BE2C (cell line): ENCODE measurements around the gene IER5.
"Not testable (repeated sequence)": the region's sequence is repeated elsewhere in the genome, so short reads cannot be mapped to it uniquely, and the experiment has no call there.

Source experiments
- DNase-seq: peaks from one replicate; pipeline ENCODE4 v3.0.0-alpha.2; 2020
- H3K27me3 ChIP-seq: fragments of 250-450 bp; sonication (Bioruptor Pico); 2 replicates; pipeline ENCODE4 v1.5.1; 2020; ENCODE audit warnings: mild to moderate bottlenecking
- H3K36me3 ChIP-seq: fragments of 250-450 bp; sonication (Bioruptor Pico); 2 replicates; pipeline ENCODE4 v1.5.1; 2020; ENCODE audit warnings: mild to moderate bottlenecking
- H3K4me1 ChIP-seq: fragments of 250-450 bp; sonication (Bioruptor Pico); 2 replicates; pipeline ENCODE4 v1.5.1; 2020
- H3K4me3 ChIP-seq: 2 replicates; pipeline ENCODE4 v1.5.1; 2011; ENCODE audit warnings: low read depth, low read length
- H3K9me3 ChIP-seq: fragments of 250-450 bp; sonication (Bioruptor Pico); 2 replicates; pipeline ENCODE4 v1.5.1; 2020
- CTCF ChIP-seq: IDR thresholded peaks from 2 replicates; pipeline ENCODE4 v1.5.1; 2012; ENCODE audit warnings: mild to moderate bottlenecking, low read depth, low read length

Gene IER5

GRCh38 chr1:181050922-181051321 is 37.6 kb upstream of the IER5 start:
- no peaks in the 10 kb centered on the region for H3K9me3 ChIP-seq
- TF ChIP-seq CTCF, result no peak
- DNase-seq, result no peak
- no peaks in the 10 kb centered on the region for H3K27me3 ChIP-seq
- no peaks in the 10 kb centered on the region for H3K4me1 ChIP-seq
- no peak overlapping the region for H3K4me3 ChIP-seq
- no peaks in the 10 kb centered on the region for H3K36me3 ChIP-seq

GRCh38 chr1:181056560-181056959 is 31.9 kb upstream of the IER5 start:
- no peak for DNase-seq
- Histone ChIP-seq H3K36me3 (no peaks in the 10 kb centered on the region), H3K27me3 (no peaks in the 10 kb centered on the region), H3K4me1 (no peaks in the 10 kb centered on the region), H3K4me3 (no peak overlapping the region), H3K9me3 (no peaks in the 10 kb centered on the region)
- no peak for TF ChIP-seq CTCF

- no peak overlapping the region for H3K4me3 ChIP-seq
- TF ChIP-seq CTCF, result no peak
- H3K9me3 ChIP-seq, result no peaks in the 10 kb centered on the region
- H3K36me3 ChIP-seq, result no peaks in the 10 kb centered on the region
- no peaks in the 10 kb centered on the region for H3K27me3 ChIP-seq
- no peaks in the 10 kb centered on the region for H3K4me1 ChIP-seq
- no peak for DNase-seq
Measured at GRCh38 chr1:181057079-181057478, 31.4 kb upstream of the IER5 start.

DNA sequence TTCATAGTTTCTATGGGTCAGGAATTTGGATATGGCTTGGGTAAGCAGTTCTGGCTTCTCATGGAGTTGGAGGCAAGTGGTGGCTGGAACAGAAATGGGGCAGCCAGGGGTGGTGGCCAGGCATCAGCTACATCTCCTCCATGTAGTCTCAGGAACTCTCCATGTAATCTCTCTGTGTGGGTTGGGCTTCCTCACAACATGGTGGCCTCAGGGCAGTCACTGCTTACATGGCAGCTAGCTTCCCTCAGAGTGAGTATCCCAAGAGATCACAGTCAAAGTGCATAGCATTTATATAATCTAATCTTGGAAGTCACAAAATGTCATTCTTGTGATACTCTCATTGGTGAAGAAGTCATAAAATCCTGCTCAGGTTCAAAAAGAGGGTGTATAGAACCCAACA is 29.1 kb upstream of the IER5 start:
- no peaks in the 10 kb centered on the region; the same call in 1 of the 2 replicates for H3K4me1 ChIP-seq
- no peak for TF ChIP-seq CTCF

DNA sequence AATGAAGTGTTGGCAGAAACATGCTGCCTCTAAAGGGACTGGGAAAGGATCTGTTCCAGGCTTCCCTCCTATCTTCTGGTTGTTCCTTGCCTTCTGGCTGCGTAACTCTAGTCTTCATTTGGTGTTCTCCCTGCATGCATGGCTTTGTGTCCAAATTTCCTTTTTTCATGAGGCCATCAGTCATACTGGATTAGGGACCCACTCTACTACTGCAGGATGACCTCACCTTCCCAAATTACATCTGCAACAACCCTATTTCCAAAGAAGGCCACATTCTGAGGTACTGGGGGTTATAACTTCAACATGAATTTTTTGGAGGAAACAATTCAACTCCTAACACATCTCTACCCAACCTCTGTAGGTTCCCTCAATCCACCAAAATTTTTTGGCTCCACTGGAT is 28.4 kb upstream of the IER5 start:
- no peaks in the 10 kb centered on the region for H3K9me3 ChIP-seq
- no peak for DNase-seq
- no peak overlapping the region for H3K4me3 ChIP-seq
- no peaks in the 10 kb centered on the region for H3K27me3 ChIP-seq
- no peak for TF ChIP-seq CTCF
- no peaks in the 10 kb centered on the region; the same call in 1 of the 2 replicates for H3K4me1 ChIP-seq
- no peaks in the 10 kb centered on the region for H3K36me3 ChIP-seq

More for the DNA sequence above, 29.1 kb upstream of the IER5 start:
- no peak for DNase-seq
- Histone ChIP-seq H3K36me3 (no peaks in the 10 kb centered on the region), H3K4me3 (no peak overlapping the region), H3K27me3 (no peaks in the 10 kb centered on the region), H3K9me3 (no peaks in the 10 kb centered on the region)

DNA sequence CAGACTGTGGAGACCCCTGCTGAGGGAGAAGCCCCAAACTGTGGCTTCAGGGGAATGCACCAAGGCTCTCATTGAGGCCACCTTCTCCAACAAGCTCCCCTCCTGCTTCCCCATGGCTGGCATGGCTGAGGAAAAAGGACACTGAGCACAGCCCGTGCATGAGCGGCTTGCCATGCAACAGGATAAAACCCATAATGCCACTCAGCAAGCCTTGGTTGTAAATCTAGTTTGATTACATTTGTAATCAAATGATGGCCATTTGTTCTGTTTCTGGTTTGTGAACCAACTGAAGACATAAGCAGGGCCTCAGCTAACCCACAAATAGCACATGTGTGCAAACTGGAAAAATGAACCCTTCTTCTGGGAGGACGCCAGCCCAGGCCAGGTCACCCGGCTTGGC is 27.6 kb upstream of the IER5 start:
- not testable (repeated sequence) for H3K36me3 ChIP-seq, H3K4me3 ChIP-seq, H3K27me3 ChIP-seq, H3K9me3 ChIP-seq, H3K4me1 ChIP-seq, DNase-seq

DNA sequence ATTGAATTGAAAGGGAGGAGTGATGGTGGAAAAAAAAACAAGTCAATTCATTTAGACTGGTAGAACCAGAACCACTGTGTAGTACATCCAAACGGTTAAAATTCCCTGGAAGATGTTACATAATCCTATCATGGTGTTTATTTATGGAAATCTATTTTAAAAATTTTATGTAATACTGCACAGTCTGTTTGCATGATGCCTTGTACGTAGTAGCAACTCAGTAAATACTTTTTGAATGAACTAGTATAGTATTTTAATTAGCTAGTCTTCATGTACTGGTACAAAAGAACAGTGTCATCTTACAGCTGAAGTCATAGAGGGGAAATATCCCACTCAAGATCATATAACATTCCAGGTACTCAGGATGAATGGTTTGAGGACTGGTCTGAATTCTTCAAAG is 27.0 kb upstream of the IER5 start:
- no peak for DNase-seq
- no peak for TF ChIP-seq CTCF
- H3K36me3 ChIP-seq, result no peaks in the 10 kb centered on the region
- no peaks in the 10 kb centered on the region for H3K27me3 ChIP-seq
- H3K9me3 ChIP-seq, result no peaks in the 10 kb centered on the region
- H3K4me3 ChIP-seq, result no peak overlapping the region
- no peaks in the 10 kb centered on the region; the same call in 1 of the 2 replicates for H3K4me1 ChIP-seq
